NCI-H345 (cell line): Measurements from ENCODE around the gene ZNF319.
"Not testable (repeated sequence)": the region's sequence is repeated elsewhere in the genome, so short reads cannot be mapped to it uniquely, and the experiment has no call there.

Experiments used
- DNase-seq: peaks from one replicate; lab custom pipeline; 2025; lab: John Stamatoyannopoulos, UW

Gene ZNF319

DNA sequence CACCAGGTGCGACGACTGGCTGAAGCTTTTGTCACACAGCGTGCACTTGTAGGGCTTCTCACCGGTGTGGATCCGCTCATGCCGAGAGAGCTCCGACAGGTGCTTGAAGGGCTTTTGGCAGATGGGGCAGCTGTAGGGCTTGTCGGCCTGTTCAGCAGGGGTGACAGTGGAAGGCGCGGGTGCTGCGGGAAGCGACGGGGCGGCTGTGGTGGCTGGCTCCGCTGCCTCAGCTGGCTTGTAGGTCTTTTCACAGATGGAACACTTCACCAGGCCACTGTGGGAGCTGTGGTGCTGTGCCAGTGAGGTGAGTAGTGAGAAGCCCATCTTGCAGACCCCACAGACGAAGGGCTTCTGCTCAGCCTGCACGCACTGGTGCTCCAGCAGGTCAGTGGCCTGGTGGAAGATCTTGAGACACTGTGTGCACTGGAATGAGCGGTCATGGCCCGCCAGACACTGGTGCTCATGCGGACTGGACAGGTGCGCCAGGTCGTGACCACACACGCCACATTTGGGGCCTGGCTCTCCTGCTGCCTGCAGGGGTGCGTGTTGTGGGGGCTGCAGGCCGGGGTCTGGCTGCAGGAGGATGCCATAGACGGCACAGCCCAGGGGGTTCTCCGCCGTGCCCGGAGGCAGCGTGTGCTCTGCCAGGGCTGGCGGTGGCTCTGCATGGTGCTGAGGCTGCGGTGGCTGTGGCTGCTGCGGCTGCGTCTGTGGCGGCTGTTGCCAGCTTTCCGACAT lies 2.8 kb downstream of the ZNF319 start:
- DNase-seq, result peak; percentile 49

DNA sequence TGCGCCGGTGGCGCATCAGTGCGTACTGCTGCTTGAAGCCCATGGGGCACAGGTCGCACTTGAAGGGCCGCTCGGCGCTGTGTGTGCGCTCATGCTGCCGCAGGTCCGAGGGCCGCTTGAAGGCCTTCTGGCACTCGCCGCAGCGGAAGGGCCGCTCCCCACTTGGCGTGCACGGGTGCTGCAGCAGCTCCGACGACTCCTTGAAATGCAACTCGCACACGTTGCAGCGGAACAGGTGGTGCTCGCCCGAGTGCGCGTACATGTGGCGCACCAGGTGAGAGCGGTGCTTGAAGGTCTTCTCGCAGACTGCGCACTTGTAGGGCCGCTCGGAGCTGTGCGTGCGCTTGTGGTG lies 3.3 kb downstream of the ZNF319 start:
- DNase-seq, result no peak

DNA sequence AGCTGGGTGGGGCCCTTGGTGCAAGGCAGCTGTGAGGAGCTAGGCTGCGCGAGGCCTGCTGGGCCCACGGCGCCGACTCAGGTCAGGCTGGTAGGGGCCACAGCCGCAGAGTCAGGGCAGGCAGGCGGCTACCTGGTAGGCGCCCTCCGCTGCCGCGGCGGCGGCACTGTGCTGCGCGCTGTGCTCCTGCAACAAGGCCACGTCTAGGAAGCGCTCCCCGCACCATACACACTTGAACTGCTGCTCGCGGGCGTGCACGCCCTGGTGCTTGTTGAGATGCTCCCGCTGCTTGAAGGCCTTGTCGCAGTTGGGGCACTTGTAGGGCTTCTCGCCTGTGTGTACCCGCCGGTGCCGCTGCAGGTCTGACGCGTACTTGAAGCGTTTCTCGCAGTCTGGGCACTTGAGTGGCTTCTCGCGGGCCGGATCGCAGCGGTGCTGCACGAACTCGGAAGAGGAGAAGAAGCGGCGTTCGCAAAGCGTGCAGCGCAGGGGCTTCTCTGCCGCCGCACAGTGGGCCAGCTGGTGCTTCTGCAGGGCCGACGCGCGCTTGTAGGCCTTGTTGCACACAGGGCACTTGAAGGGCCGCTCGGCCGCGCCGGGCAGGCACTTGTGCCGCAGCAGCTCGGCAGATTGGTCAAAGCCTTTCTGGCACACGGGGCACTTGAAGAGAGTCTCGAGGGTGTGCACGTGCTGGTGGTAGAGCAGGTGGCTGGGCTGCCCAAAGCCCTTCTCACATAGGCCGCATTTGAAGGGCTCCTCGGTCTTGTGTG lies 3.9 kb downstream of the ZNF319 start:
- no peak for DNase-seq

DNA sequence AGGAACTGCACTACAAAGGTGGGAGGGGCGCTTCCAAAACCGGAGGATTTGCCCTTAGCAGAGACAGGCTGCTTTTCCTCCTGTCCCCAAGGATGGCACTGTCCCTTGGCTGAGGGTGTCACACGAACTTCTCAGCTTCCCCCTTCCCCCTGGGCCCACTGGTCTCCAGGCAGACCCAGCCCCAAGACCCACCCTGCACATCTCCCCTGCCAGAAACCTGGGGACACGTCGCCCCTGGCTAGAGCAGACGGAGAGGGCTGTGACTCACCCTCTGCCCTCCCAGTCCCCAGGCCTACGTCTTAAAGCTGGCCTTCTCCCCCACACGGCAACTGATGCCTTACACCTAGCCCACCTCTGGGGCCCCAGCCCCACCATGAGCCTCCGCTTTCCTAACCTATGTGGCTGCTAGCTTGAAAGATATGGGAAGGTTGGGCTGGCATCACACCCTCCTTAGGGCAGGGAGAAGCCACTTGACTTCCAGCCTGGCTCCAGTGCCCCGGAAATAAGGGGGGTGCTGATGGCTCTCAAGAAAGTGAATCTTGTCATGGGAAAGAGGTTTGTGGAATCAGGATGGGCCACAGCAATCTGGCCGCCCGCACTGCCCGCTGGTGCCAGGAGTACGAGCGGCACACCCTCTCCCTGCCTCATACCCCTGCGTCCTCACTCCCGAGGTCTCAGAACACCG lies 4.6 kb downstream of the ZNF319 start:
- no peak for DNase-seq

DNA sequence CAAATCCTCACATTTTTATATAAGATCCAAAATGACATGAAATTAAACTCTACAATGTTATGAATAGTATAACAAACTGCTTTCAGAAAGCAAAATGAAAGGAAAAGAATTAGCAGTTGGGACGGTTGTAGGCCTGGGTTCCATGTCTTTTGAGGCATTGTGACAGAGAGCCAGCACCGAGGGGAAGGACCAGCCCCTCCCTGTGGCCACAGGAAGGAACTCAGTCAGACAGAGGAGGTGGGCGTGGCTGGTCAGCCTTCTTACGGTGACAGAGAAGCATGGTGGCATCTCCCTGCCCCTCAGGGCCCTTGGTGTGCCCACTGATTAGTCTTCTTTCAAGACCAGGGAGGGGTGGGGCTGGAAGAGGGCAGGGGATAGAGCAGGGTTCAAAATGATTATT lies 5.7 kb downstream of the ZNF319 start:
- DNase-seq, result no peak

DNA sequence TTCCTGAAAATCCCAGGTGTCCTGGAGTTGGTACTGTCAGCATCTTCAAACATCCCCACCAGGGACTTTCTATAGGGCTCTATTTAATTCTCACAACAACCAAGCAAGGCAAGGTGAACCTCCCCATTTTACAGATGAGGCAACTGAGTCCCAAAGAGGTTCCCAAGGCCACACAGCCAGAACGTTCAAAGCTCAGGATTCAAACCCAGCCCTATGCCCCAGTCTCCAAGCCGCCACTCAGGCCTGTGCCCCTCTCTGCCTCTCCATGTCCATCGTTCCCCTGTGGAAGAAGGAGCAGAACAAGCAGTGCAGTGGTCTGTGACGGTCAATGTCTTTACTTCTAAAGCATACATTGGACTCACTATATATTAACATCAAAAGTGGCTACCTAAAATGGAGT lies 6.1 kb downstream of the ZNF319 start:
- no peak for DNase-seq

DNA sequence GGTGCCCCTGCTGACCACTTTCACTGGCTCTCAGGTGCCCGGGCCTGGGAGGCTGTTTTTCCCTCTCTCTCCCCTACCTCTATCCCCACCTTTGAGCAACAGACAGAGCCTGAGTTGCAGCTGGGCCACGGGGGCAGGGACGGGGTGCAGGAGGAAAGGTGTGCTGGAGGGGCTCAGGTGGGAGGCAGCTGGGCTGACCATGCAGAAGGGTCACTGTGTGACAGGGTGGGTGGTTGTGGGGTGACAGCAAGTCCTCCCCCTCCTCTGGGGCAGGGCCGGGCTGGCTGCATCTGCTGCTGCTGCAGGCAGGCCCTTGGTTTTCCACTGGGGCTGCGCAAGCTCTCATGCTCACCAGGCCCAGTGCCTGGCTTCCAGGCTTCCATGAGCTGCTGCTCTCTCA lies 6.6 kb downstream of the ZNF319 start:
- DNase-seq, result no peak

DNA sequence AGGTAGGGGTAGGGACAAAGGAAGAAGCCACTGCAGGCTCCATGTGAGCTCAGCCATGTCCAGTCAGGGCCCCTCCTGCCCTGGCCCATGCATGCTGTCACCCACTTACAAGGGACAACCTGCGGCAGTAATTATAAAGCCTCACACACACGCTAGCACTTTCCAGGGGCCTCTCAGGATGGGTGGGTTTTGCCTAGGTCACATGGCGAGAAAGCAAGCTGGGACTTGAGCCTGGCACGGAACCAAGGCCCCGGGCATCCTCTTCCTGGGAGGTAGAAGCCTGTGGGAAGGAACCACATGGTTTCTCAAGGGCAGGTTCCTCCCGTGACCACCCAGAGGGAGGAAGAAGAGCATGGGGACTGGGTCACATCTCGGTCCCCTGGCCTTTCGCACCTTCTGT lies 7.0 kb downstream of the ZNF319 start:
- DNase-seq, result peak; percentile 87

DNA sequence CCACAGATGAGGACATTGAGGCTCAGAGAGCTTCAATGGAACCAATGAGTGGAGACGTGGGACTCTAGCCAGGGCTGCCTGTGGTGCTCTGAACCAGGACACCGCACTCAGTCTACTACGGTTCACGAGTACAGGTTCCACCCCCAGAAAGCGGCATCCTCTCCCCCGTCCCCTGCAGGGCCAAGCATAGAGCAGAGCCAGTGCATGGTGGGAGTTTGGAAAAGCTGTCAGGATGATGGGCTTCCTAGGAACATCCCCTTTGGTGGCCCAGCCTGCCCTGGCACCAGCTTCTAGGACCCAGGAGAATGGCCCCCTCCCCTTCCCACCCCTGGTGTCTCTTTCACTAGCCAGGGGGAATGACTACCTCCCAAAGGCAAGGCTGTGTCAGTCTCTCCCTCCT lies 8.4 kb downstream of the ZNF319 start:
- no peak for DNase-seq

DNA sequence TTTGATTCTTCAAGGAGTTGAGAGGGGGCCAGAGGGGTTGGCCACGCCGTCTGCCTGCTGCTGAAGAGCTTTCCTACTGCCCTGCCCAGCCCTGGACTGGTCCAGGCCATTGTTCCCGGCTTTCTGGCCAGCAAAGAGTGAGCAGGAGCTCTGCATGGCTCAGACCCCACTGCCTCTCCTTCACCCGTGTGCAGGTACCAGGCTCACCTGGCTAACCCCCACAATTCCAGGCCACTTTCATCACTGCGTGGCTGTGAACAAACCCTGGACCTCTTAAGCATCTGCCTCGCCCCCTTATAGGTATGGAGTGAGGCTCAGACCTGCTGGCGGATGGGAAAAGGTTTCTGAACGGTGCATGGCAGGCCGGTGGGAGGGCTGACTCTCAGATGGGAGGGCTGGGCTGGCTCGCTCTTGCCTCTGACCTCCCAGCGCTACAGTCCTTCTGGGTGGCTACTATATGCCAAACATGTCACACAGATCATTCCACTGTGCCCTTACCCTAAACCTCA lies 8.9 kb downstream of the ZNF319 start:
- DNase-seq, result no peak

DNA sequence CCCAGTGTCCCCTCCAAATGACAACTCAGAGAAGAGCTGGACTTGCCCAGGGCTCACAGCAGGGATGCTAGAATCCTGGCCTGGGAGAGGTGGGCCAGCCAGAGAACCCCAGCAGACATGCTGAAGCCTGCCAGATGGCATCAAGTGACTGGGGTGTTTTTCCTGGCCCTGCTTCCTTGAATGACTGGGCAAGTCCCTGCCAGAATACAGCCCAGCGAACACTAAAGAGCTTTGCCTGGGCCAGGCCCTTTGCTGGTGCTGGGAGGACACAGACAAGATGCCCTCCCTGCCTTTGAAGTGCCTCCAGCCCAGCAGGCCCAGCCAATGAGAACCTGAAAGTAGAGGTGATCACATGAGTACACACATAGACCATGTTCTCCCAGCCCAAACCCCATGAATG lies 11.5 kb downstream of the ZNF319 start:
- peak; percentile 17 for DNase-seq

DNA sequence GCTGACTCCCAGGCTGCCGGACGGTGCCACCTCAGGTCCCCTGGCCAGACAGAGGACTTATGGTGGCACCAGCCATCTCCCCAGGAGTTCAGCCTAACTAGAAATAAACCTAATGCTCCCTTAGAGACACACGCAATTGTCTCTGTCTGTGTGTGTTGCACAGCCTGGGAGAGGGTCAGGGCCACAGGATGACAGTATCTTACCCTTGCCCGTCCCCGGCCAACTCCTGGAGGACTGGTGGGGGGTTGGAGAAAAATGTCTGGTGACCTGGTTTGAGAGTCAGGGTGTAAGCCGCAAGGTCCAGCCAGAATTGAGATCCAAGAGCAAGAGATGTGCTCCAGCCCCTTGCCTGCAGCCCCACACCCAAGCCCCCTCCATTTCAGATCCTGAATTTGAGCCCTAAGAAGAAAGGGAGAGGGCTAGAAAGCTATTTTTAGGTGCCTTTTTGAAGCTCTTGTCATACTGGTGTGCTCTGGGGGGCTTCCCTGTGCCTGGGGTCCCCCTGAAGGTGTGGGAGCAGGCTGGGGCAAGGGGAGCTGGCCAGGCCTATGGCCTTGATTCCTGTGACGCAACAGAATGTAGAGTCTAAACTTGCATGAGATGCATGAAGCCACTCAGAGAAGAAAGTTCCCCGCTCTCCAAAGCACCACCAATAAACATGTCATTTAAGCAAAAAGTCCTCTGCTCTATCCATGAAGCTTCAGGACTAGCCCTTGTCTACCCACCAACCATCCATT lies 12.9 kb downstream of the ZNF319 start:
- DNase-seq, result no peak

DNA sequence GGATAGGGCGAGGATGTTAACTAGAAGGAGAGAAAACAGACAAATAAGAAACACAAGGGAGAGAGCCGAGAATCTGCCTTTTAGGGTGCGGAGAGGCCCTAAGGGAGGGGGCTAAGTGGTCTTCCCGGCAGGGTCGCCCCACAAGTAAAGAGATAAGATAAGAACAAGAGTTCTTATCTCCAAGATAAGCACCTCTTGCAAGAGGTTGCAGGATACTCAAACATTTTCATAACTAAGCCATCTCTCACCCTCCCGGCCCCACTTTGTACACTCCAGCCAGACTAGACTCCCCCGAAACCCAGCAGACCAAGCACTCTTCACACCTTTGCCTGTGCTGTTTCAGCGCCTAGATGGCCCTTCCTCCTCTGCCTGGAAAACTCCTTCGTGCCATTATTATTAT lies 14.3 kb downstream of the ZNF319 start:
- DNase-seq, result no peak

DNA sequence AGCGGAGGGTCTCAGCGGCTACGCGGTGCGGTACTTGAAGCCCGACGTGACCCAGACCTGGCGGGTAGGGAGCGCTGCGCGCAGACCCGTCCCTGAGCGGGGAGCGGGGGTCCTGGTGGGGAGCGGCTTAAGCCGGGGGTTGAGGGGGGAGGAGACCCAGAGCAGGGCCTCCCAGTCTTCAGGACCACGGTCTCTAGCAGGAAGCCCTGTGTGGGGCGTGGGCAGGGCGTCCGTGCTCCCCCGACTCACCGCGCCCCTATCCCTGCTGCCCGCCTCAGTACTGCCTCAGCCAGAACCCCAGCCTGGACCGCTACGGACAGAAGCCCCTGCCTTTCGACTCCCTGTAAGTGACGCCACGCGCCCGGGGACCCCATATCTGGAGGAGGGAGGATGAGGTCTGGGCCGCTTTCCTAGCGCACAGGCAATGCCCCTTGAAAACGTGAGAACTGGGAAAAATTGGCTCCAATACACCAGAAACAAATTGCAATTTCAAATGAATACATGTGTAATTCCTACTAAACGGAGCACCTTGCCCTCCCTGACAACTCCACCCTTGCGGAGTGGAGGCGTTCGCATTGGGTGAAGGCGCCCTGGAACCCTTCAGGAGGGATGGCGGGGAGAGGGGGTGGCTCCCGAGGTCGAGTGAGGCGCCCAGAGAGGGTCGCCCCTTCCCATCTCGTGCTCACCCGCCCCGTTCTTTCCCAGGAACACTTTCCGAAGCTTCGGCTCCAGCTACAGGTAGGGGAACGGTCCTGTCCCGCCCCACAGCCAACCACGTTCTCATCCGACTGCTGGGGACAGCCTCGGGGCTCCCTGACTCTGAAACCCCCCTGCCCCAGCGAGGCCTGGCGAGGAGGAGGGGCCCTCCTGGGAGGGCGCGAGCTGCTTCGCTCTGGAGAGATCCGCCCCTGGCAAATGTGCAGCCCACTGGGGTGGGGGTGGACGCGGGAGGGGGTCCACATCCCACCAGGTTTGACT lies 15.0 kb downstream of the ZNF319 start:
- DNase-seq, result no peak

DNA sequence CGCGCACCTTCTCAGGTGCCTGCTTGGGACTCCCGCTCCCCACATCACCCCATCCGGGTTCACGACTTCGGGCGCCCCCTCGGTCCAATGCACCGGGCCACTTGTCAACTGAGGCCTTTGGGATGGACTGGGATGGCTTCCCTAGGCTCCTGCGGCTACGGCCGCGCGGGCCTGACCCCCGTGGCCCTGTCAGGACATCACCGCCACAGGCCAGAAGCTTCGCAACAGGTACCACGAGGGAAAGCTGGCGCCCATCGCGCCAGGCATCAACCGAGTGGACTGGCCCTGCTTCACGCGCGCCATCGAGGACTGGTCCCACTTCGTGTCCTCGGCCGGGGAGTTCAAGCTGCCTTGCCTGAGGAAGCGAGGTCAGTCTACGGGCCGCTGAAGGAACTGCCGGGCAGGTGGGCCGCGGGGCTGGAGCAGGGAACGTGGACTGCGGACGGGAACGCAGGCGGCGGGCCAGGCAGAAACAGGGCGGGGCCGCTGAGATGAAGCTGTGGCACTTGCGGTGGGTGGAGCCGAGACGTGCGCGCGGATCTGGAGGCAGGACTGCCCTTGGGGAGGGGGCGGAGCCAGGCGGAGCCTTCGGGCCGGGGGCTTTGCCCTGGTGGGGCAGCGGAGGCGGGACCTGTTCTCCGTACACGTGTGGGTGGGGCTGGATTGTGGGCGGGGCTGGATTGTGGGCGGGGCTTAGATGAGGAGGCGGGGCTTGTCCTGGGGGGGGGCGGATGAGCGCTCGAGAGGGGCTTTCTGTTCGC lies 15.8 kb downstream of the ZNF319 start:
- DNase-seq, result no peak

DNA sequence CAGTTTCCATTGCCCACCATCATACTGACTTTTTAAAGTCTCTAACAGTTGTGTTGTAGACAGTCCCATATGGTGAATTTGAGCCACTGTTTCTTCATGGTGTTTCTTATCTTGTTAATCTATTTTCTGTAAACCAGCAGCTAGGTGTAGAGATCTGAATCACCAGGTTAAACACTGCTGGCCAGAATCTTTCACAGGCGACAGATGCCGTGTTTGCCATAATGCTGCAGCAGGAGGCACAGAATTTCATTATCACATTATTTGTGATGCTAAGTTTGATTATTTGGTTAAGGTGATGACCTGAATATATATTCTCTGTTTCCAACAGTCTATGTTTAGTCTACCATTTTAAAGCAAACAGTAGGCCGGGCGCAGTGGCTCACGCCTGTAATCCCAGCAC lies 18.1 kb downstream of the ZNF319 start:
- no peak for DNase-seq

DNA sequence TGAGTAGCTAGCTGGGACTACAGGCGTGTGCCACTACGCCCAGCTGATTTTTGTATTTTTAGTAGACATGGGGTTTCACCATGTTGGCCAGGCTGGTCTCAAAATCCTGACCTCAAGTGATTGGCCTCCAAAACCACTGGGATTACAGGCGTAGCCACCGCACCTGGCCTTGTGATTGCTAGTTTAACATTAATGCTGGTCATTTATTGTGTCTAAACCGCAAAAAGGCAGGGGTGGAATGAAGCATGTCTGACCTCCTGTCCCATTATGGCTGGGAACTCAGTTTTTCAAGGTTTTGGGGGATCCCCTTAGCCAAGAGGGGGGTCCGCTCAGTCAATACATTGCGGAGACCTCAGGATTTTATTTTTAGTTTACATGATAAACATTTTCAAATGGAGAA lies 18.8 kb downstream of the ZNF319 start:
- no peak for DNase-seq

DNA sequence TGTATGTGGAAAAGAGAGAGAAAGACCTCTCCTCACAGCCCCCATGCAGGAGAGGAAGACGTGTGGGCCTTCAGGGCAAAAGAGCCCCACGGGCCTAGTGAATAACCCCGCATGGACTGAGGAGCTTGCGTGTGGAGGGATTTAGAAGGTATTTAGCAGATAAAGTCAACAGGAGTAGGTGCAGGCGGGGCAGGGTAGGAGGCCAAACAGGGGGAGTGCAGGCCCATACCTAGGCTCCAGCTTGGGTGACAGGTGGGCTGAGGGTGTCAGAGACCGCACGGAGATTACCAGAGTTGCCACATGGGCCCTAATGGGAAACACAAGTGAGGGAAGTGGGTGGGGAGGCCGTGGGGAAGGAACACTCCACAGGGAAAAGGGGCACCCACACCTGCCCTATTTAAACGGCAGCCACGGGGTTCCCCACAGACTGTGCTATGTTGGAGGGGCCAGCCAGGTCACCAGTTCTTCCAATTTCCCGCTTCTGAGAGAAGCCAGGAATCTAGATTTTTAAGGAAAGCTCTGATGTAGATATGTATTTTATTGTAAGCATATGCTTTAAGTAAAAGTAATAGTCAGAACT lies 21.4 kb downstream of the ZNF319 start:
- no peak for DNase-seq

DNA sequence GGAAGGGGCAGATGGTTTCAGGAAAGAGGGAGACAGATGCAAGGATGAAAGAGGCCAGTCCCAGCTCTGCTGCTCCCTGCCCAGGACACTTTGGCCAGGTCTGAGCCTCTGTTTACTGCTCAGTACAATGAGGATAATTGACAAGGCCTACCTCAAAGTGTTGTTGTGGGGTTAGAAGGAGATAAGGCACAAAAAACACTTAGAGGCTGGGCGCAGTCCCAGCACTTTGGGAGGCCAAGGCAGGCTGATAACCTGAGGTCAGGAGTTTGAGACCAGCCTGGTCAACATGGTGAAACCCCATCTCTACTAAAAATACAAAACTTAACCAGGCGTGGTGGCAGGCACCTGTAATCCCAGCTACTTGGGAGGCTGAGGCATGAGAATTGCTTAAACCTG lies 22.4 kb downstream of the ZNF319 start:
- DNase-seq, result not testable (repeated sequence)
